ENCODE measurements around the gene ASXL3. TPM values are rescaled to one million over a fixed set of nuclear protein-coding genes. Genes with fewer than 3 reads are reported as not detected.

The ASXL3 gene
- total and polyA plus RNA-seq, 10 of the 15 experiments (the other 5 are each of a cell fraction or from before 2014, with no cell fraction given), result 0.15 TPM; not detected in 9

DNA sequence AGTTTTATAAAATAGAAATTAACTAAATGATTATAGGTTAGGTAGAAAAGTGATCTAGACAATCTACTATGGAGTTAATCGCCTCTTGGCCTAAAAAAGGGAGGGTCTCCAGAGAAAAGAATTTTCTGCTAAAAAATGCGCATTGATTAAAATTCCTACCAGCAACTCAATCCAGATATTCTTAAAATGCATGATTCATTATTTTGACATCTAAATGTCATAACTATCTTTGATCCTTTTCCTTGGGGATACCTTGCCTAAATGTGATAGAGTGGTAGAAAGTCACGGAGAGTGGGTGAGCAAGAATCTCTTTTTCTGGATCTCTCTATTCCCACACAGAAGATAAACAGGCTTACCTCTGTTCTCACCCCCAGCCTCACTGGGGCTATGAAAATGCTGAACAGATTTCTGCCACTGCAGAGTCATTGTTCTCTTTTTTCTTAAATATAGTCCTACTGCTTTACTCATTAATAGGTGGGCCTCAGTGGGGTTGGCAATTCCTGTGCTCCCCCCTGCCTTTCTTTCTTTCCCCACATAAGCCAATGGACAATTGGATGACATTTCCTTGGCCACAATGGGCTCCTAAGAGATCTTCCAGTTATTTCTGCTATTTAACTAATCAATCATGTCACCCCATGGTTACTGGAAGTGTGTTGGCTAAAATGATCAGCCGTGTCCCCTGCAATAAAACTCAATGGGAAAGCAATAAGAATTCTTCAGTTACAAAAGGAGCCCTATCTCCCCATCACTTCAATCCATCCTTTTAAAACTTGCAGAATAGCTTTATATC is 5.8 kb upstream of the ASXL3 start (continued):
- TF ChIP-seq ZBTB4 (CRISPR knock-in tag; IDR thresholded peaks at IDR 0.05) (no peak), ZNF207 (IDR thresholded peaks at IDR 0.05; ENCODE audit: borderline replicate concordance) (no peak), SUZ12 (IDR thresholded peaks at IDR 0.05; ENCODE audit: unreplicated experiment) (no peak), ESRRA (IDR thresholded peaks at IDR 0.05; ENCODE audit: low read length) (no peak)

- Histone ChIP-seq H3K27me3 (replicated peaks in 1 of 2; ENCODE audit: control insufficient read depth in 2 of 2, insufficient read depth in 2 of 2, low read length in 1 of 2) (peaks cover 2 to 4% of the 10 kb centered on the region in 2 experiments; a peak in 3 of 4 replicates), H3K79me2 (ENCODE audit: control insufficient read depth, insufficient read depth, low read length) (no peaks in the 10 kb centered on the region), H3K9ac (ENCODE audit: control insufficient read depth, insufficient read depth, low read length) (no peak overlapping the region), H3K4me3 (no peak overlapping the region), H3K27ac (ENCODE audit: control insufficient read depth, insufficient read depth) (no peak overlapping the region), H2AFZ (ENCODE audit: control insufficient read depth, low read depth, low read length) (no peak overlapping the region), H4K20me1 (ENCODE audit: control insufficient read depth, insufficient read depth) (no peaks in the 10 kb centered on the region), H3K4me1 (ENCODE audit: control insufficient read depth, insufficient read depth, low read length) (no peaks in the 10 kb centered on the region), H3K9me3 (replicated peaks; ENCODE audit: control insufficient read depth, insufficient read depth, low read length) (no peaks in the 10 kb centered on the region), H3K4me2 (ENCODE audit: control insufficient read depth, insufficient read depth) (no peak overlapping the region), H3K36me3 (ENCODE audit: control insufficient read depth in 2 of 2, insufficient read depth in 2 of 2, low read length in 1 of 2) (no peaks in the 10 kb centered on the region)
- WGBS (ENCODE audit: insufficient coverage, insufficient replicate concordance, low lambda C conversion rate, missing lambda C conversion rate), result 50% methylated on average over 3 of the region's 3 CpGs
- ChIA-PET POLR2A (no interaction called here), SMC1A (ENCODE audit: uncharacterized antibody, unreplicated experiment) (interaction anchor here (0.7 kb wide), 1 partner anchor 11 kb away, joined by 4 read pairs; no protein-coding TSS in a partner anchor), CTCF (no interaction called here), RAD21 (ENCODE audit: unreplicated experiment) (no interaction called here)
- FAIRE-seq (no peak), DNase-seq (ENCODE audit: low read depth, low spot score) (no peak), ATAC-seq (no peak)
- intact Hi-C loops (cut with micrococcal nuclease; ENCODE audit: unreplicated experiment) (no loop called here), in situ Hi-C loops (cut with MboI) (no loop called here)
- no TSS peak for BruUV-seq (replicated peaks)
- TF ChIP-seq NR2C1 (IDR thresholded peaks at IDR 0.05), result no peak
- no peak for TF ChIP-seq PKNOX1 (IDR thresholded peaks at IDR 0.05)
- TF ChIP-seq ELK1 (IDR thresholded peaks at IDR 0.05; ENCODE audit: low read depth, low read length), result no peak
- TF ChIP-seq ZSCAN29 (IDR thresholded peaks at IDR 0.05), result no peak
- TF ChIP-seq SPI1 (IDR thresholded peaks at IDR 0.05; ENCODE audit: borderline replicate concordance, insufficient read depth, low read depth, low read length), result no peak
- TF ChIP-seq POLR2A (IDR thresholded peaks at IDR 0.05; ENCODE audit: low read depth, low read length), result no peak
- no peak for TF ChIP-seq PBX3 (IDR thresholded peaks at IDR 0.05; ENCODE audit: insufficient replicate concordance, low read depth, low read length)
- TF ChIP-seq RAD21 (IDR thresholded peaks at IDR 0.05; ENCODE audit: insufficient read depth, low read depth, low read length), result no peak
- no peak for TF ChIP-seq RUNX3 (IDR thresholded peaks at IDR 0.05; ENCODE audit: low read length)
- TF ChIP-seq SMARCA5 (IDR thresholded peaks at IDR 0.05), result no peak
- TF ChIP-seq KLF5 (IDR thresholded peaks at IDR 0.05; ENCODE audit: partially characterized antibody), result no peak
These were observed 4.8 kb upstream of the ASXL3 start for GRCh38 chr18:33573193-33573592.

All from GM12878 (cell line).